ENCODE measurements around the gene PIP4K2A.
"Not testable (repeated sequence)": the region's sequence is repeated elsewhere in the genome, so short reads cannot be mapped to it uniquely, and the experiment has no call there.

- TF ChIP-seq EZH2 (IDR thresholded peaks at IDR 0.05; ENCODE audit: low read depth); CTCF (conservative IDR thresholded peaks at IDR 0.05): not testable (repeated sequence)
Measured at GRCh38 chr10:22744858-22745257, 30.5 kb upstream of the PIP4K2A start.
